ENCODE measurements around the gene TSC22D4.
A peak's percentile ranks its signal among the peaks of the same experiment; 100 is the strongest.
"Not testable (repeated sequence)": the region's sequence is repeated elsewhere in the genome, so short reads cannot be mapped to it uniquely, and the experiment has no call there.

TSC22D4 gene

DNA sequence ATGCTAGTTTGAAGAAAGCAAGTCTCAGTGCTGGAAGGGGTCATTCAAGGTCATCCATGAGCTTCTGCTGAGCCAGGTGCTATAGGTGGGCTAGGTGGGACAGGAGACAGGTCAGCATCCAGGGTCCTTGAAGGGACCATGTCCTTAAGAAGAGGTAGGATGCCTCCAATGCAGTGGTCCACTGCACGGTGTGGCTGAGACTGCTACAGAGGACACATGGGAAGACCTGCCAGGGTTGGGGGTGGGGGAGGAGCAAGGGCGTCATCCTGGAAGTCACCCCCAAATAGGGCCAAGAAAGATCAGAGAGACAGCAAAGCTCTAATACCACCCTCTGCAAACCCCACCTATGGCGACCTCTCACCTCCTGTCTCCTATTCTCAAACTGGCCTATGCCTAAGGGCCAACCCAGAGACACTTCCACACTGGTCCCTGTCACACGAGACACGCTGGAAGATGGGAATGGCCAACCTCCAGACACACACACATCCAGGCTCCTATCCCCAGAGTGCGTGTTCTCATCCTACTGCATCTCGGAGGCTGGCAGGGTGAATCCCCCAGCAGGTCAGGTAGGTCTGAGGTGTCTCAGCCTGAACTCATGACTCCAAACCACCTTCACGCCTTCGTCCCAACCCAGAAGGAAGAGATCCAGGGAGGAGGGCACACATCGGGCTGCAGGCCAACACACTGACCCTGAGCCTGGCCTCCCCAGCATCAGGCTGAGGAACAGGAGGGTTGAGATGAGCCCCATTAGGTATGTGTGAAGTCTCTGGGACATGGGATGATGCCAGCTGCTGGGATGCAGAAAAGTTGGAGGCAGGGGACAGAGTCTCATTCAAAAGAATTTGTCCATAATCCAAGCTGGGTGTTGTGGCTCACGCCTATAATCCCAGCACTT lies 37.1 kb downstream of the TSC22D4 start:
- no peak for DNase-seq

DNA sequence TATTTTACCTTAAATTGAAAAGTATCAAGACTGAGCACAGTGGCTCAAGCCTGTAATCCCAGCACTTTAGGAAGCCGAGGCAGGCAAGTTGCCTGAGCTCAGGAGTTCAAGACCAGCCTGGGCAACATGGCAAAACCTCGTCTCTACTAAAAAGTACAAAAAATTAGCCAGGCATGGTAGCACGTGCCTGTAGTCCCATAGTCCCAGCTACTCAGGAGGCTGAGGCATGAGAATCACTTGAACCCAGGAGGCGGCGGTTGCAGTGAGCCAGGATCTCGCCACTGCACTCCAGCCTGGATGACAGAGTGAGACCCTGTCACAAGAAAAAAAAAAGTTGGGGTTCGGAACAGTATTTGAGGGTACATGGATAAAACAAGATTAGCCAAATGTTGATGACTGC lies 39.8 kb downstream of the TSC22D4 start:
- DNase-seq = not testable (repeated sequence)

DNA sequence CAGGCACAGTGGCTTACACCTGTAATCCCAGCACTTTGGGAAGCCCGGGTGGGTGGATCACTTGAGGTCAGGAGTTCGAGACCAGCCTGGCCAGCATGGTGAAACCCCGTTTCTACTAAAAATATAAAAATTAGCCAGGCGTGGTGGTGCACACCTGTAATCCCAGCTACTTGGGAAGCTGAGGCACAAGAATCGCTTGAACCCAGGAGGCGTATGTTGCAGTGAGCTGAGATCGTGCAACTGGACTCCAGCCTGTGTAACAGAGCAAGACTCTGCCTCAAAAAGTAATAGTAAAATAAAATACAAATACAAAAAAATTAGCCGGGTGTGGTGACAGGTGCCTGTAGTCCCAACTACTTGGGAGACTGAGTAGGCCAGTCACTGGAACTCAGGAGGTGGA lies 40.3 kb downstream of the TSC22D4 start:
- not testable (repeated sequence) for DNase-seq

DNA sequence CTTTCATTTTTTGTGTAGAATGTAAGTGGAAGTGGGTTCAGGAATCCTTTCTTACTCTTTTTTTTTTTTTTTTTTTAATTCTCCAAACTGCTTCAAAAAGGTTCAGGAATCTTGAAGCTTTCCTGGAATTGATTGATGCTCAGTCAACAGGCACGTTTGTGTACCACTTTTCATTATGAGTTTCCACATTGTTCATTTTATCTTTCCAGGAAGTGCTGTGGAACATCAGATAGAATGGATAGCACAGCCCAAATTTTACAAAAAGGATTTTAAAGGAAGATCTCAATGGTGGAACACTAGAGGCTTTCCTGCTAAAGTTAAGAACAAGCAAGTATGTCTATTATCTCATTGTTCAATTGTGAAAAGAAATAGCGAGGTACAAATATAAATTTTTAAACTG lies 40.8 kb downstream of the TSC22D4 start:
- no peak for DNase-seq

DNA sequence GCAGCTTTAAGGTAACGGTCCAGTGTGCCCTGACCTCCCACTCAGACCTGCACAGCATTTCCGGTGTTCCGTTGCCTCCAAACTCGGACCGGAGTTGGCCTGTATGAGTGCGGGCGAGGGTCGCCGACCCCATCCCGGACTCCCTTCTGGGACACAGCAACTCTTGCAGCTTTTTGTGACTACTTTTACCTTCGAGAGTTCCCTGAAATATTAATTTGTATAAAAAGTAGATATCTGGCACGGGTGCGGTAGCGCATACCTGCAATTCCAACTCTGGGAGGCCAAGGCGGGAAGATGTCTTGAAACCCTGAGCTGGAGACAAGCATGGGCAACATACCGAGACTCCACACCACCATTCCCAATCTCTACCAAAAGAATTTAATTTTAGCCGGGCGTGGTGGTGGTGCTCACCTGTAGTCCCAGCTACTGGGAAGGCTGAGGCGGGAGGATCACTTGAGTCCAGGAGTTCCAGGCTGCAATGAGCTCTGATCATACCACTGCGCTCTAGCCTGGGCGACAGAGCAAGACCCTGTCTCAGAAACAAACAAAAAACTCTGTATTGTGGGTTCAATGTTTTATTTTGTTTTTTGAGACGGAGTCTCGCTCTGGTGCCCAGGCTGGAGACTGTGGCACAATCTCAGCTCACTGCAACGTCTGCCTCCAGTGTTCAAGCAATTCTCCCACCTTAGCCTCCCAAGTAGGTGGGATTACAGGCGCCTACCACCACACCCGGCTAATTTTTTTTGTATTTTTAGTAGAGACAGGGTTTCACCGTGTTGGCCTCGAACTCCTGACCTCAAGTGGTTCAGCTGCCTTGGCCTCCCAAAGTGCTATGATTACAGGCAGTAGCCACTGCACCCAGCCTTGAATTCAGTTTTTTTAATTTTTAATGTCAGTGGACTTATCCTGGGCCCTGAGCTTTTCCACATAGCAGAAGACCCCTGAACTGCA lies 41.6 kb downstream of the TSC22D4 start:
- no peak for DNase-seq

DNA sequence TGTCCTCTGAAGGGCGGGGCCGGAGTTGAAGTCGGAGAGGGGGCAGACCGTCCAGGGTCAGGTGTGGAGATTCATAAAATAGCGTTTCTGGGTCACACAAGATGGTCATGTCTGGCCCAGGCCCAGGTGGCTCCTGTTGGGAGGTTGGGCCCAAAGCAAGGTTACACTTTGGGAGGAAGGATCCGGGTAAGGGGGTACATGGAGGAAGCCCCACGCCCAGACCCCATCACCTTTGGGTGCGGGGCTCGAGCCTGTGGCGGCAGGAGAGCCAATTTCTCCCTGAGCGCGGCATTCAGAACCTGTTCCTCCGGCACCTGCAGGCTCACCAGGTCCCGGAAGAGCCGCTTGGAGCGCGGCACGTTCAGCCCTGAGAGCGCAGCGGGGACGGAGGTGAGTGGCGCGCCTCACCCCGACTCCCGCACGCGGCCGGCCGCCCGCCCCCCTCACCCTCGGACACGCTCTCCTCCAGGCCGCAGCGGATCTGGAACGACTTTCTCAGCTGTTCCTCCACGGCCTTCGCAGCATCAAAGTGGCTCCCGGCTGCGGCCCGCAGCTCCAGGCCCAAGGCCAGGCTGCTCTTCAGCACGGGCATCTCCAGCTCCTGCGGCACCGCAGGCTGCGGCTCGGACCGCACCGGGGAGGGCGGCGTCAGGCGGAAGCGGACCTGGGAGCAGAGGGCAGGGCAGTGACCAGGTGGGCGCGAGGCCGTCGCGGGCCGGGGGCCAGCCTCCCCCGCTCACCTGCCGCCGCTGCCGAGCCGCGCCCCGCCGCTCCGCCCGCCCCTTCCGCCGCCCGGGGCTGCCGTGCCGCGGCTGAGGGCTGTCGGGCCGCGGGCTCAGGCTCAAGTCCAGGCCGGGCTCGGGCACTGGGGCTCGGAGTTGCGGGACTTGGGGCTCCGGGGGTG lies 43.4 kb downstream of the TSC22D4 start:
- DNase-seq = peak in 2 of 4 experiments; percentile 32 to 48

DNA sequence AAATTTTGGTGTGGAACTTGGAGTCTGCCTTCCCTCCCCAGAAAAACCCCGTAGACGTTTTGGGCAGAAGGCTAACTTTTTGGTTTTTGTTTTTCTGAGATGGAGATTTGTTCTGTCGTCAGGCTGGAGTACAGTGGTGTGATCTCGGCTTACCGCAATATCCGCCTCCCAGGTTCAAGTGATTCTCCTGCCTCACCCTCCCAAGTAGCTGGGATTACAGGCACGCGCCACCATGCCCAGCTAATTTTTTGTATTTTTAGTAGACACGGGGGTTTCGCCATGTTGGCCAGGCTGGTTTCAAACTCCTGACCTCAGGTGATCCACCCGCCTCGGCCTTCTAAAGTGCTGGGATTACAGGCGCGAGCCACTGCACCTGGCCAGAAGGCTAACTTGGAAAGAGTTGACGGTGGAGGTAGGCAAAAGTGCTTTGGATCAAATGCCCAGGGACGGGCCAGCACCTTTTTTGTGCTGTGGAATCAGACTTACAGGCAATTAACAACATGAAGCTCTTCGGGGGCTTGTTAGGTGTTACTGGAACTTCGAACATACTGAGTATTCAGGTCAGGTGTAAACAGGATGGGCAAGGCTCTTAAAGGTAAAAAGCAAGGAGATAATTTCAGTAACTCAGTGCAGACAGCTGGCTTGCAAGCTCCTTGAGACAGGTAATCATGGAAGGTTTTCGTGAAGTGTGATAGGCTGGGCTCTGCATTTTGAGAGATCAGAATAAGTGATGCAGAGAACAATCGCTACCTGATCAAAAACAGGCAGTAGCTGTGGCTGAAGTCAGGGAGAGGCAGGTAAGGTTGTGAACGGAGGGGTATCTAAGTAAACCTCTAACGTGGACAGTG lies 44.5 kb downstream of the TSC22D4 start:
- DNase-seq = no peak

DNA sequence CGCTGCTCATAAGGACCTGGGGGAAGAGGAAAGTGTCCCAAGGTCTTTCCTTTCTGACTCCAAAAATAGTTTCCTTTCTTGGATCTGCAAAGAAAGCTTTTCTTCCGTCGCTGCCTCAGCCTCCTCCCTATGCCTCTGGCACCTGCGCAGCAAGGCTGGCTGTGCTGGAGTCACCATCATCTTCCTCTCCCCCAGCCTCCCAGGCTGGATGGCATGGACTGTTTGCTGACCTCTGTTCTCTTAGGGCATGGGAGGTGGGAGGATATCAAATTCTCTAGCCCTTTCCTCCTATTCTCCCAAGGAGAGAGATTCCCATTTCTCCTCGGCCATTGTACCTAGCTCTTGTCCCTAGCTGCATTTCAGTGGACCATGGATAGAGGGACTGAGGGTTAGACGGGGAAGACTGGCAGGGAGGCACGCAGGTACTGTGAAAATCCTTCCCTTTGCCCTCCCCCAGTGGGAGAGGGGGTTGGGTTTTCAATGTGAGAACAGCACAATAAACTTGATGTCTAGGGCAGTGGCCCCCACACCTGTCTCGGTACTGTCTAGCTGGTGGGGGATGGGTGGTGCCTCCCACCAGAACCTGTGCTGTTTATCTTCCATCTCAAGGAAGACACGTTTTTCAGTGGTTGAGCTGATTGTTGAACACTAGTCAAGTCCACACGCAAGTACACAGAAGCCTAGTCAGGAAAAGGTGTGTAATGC lies 45.3 kb downstream of the TSC22D4 start:
- DNase-seq = no peak

DNA sequence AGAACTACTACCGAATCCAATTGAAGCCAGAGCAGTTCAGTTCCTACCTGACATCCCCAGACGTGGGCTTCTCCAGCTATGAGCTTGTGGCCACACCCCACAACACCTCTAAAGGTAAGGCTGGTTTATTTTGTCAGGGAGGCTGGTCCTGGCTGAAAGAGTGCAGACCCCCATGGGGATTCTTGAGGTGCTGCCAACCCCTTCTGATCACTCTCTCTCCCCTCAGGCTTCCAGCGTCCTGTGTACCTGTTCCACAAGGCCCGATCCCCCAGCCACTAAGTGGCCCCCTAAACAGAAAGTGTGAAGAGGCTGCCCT lies 45.8 kb downstream of the TSC22D4 start:
- no peak for DNase-seq

DNA sequence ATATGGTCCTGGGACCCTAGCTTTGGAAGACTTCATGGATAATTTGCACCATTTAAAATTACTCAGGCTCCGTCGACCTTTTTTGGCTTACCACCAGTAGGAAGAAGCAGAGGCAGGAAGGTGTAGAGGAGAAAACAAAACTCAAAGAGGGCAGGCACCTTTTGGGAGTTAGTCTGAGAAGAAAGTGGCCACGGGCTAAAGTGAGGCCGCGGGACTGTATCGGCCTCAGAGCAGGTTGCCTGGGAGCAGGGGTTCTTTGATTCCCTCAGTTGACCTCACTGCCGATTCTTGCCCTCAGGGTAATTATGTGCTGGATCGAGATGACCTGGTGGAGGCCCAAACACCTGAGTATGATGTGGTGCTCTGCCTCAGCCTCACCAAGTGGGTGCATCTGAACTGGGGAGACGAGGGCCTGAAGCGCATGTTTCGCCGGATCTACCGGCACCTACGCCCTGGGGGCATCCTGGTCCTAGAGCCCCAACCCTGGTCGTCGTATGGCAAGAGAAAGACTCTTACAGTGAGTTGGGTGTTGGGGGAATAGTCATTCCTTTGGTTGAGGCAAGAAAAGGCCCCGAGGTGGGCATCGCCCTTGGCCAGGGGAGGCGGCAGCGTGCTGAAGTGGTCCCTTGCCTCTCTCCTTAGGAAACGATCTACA lies 46.3 kb downstream of the TSC22D4 start:
- DNase-seq = no peak

DNA sequence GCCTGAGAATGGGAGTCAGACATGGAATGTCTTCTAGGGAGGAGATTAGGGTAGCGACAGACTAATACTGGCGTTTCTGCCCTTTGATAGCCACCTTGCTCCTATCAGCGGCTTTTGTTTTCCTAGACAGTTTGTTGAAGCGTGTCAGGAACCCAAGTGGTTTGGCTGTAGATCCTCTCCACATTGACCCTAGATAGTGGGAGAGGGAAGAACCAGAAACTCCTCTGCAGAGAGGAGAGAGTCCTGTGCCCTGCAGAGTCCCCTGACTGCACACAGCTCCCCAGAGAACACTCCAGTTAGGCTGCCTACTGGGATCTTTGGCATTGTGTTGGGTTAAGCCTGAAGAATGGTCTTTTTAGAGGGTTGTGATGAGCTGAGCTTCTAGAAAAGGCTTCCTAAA lies 47.0 kb downstream of the TSC22D4 start:
- DNase-seq = no peak

DNA sequence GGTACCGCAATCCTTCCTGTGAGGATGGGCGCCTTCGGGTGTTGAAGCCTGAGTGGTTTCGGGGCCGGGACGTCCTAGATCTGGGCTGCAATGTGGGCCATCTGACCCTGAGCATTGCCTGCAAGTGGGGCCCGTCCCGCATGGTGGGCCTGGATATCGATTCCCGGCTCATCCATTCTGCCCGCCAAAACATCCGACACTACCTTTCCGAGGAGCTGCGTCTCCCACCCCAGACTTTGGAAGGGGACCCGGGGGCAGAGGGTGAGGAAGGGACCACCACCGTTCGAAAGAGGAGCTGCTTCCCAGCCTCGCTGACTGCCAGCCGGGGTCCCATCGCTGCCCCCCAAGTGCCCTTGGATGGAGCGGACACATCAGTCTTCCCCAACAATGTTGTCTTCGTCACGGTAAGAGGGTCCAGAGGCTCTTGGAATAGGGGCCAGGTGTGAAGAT lies 47.7 kb downstream of the TSC22D4 start:
- no peak for DNase-seq

DNA sequence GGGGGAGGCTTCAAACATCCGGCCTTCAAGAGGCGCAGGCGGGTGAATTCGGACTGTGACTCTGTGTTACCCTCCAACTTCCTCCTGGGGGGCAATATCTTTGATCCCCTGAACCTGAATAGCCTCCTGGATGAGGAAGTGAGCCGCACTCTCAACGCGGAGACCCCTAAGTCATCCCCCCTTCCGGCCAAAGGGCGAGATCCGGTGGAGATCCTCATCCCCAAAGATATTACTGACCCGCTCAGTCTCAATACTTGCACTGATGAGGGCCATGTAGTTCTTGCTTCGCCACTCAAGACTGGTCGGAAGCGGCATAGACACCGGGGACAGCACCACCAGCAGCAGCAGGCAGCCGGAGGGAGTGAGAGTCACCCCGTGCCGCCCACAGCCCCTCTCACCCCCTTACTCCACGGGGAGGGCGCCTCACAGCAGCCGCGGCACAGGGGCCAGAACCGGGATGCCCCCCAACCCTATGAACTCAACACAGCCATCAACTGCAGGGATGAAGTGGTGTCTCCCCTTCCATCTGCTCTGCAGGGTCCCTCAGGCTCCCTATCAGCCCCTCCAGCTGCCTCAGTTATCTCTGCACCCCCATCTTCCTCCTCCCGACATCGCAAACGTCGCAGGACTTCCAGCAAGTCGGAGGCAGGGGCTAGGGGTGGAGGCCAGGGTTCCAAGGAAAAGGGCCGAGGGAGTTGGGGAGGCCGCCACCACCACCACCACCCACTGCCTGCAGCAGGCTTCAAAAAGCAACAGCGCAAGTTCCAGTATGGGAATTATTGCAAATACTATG lies 48.3 kb downstream of the TSC22D4 start:
- peak in 2 of 4 experiments; percentile 20 to 29 for DNase-seq

DNA sequence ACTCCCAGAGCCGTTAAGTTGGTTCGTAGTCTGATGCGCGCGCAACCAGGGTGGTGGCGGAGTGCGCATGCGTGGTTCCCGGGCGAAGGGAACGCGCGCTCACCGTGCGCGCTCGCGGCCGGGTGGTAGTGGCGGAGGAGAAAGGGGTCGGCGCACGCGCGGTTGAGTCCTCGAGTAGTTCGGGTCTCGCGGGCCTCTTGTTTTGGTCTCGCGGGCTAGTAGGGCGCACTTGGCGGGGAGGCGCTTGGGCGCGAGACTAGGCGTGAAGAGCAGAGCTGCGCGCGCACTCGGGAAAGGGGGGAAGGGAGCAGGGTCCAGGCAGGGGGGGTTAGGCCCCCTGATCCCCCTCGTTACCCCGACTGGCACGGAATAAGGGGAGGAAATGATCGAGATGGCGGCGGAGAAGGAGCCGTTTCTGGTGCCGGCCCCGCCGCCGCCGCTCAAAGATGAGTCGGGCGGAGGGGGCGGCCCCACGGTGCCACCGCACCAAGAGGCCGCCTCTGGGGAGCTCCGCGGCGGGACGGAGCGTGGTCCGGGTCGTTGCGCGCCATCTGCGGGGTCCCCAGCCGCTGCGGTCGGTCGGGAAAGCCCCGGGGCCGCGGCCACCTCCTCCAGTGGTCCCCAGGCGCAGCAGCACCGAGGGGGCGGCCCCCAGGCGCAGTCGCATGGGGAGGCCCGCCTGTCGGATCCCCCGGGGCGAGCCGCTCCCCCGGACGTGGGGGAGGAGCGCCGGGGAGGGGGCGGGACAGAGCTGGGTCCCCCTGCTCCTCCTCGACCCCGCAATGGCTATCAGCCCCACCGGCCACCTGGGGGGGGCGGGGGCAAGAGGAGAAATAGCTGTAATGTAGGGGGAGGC lies 49.1 kb downstream of the TSC22D4 start, which contains the start of gene MEPCE:
Gene MEPCE, plus strand, starts transcription at position 195 of the 856 bp plus-strand sequence. Its CDS starts 188 bp downstream, at position 383.
- peak; percentile 94 to 99 (median 98) for DNase-seq

DNA sequence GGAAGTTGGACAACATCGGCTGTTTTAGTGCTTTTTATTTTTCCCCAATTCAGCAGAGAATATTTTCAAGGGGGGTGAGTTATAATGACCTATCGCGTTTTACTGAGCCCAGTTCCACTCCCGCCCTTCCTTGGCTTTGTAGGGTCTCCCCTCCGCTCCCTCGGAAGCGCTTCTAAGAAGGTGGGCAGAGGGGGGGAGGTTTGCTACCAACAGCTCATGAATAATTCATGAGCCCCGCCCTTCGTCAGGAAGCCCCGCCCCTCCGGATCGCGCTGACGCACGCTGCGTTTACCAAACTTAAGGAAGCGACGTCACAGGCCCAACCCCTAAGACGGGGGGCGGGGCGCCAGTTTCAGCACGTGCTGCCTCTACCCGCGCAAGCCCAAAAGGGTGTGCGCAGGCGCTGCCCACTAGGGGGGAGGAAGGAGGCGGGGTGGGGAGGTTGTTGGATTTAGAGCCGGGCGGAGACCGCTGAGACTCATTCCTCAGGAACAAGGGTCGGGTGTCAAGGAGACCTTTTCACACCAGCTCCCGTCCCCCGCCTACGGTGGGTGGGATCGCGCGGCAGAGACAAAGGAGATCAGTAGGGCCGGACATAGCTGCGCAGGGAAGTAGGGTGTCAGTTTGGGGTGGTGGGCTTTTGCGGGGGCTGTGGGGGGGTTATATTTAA lies 49.9 kb downstream of the TSC22D4 start:
- peak; percentile 99 to 100 (median 100) for DNase-seq

DNA sequence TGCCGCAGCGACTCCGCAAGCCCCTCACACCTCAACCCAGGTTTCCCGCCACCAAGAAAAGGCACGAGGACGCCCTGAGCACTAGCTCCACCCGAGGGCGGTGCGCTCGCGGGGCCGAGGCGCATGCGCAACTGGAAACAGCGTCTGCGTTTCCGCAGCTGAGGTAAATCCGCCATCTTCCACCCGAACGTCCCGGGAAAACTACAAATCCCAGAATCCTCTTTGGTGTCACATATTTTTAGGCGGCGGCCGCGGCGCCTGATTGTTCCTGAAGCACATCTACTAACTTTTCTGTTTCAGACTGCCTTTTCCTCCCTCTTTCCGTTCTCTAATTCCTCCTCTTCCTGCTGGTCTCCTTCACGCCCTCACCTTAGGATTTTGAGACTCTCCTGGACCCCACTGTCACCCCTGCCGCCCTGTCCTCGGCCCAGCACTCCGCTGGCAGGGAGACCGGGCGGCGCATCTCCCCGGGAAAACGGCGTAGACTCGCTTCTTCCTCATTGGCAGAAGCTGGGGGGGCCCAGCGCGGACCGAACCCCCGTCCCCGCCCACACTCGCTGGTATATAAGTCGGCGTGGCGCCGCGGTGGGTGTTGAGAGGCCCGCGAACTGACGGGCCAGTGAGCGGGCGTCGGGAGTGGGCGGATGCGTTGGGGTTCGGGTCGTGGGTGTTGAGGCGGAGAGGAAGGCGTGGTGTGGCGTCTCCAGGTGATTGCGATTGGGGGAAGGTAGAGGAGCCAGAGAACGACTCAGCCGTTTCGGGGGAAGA lies 50.6 kb downstream of the TSC22D4 start, which contains the start of gene ZCWPW1:
Gene ZCWPW1, minus strand, starts transcription at position 505 of the 768 bp plus-strand sequence. CDS start 8,054 bp downstream, outside the sequence.
- DNase-seq = peak; percentile 89 to 97 (median 94)

DNA sequence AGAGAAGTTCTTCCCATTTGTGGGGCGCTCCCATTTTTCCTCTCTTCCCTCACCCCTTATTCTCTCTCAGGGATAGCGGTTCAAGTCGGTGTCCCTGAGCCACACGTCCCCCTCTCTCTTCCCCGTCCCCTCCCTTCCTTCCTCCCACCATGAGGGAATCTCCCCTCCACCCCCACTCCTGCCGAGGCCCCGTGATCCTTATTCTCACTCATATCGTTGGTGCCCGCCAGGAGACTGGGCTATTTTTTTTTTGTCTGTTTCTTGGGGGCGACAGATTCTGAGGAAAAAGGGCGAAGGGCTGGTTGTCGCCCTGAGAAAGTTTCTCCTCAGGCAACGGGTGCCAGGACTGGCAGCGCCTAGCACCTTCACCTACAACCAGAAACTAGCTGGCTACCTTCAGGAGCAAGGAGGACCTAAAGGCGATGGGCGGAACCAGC lies 51.2 kb downstream of the TSC22D4 start:
- DNase-seq = no peak
